Fibroblast of mammary gland (primary cell): Measurements from ENCODE around the gene LMOD2.

ENCODE experiments used
- DNase-seq: peaks from one replicate; pipeline ENCODE4 v3.0.0-alpha.2; 2010; ENCODE audit warnings: low read depth
- H3K4me3 ChIP-seq: 2 replicates; pipeline ENCODE4 v1.5.1; 2011; ENCODE audit warnings: low read depth, mild to moderate bottlenecking, low read length, moderate library complexity; ENCODE audit not compliant: control insufficient read depth
- CTCF ChIP-seq: conservative IDR thresholded peaks from 2 replicates; pipeline ENCODE4 v1.5.1; 2011; ENCODE audit warnings: low read depth, low read length, inconsistent platforms; ENCODE audit not compliant: control insufficient read depth, insufficient read depth

LMOD2 gene

GRCh38 chr7:123658023-123658422, 2.4 kb downstream of the LMOD2 start:
- TF ChIP-seq CTCF: no peak
- no peak for DNase-seq
- H3K4me3 ChIP-seq: no peak overlapping the region

GRCh38 chr7:123660514-123661354, 5.1 kb downstream of the LMOD2 start:
- TF ChIP-seq CTCF: no peak

GRCh38 chr7:123661765-123662164, 6.1 kb downstream of the LMOD2 start:
- no peak for TF ChIP-seq CTCF
- H3K4me3 ChIP-seq: no peak overlapping the region
- no peak for DNase-seq

More at GRCh38 chr7:123660514-123661354, 5.1 kb downstream of the LMOD2 start:
- no peak overlapping the region for H3K4me3 ChIP-seq
- DNase-seq: no peak

- TF ChIP-seq CTCF: no peak
- DNase-seq: no peak
- no peak overlapping the region for H3K4me3 ChIP-seq
Measured at GRCh38 chr7:123662293-123662692, 6.6 kb downstream of the LMOD2 start.

GRCh38 chr7:123662755-123663154, 7.1 kb downstream of the LMOD2 start:
- no peak overlapping the region for H3K4me3 ChIP-seq
- no peak for TF ChIP-seq CTCF
- no peak for DNase-seq

GRCh38 chr7:123663200-123663599, 7.5 kb downstream of the LMOD2 start:
- DNase-seq: no peak
- H3K4me3 ChIP-seq: no peak overlapping the region
- TF ChIP-seq CTCF: no peak

- no peak for DNase-seq
- TF ChIP-seq CTCF: no peak
- H3K4me3 ChIP-seq: no peak overlapping the region
Measured at GRCh38 chr7:123665157-123665556, 9.5 kb downstream of the LMOD2 start.
